HepG2 (cell line): Measurements from ENCODE around the gene HIC1. TPM values are rescaled to one million over a fixed set of nuclear protein-coding genes. Genes with fewer than 3 reads are reported as not detected.

Source experiments
- ATAC-seq: fragments of 200-7000 bp; cut with Tn5 transposase; 3 replicates; pipeline ENCODE4 v1.9.1; 2020; ENCODE audit warnings: mild to moderate bottlenecking, moderate library complexity
- BruUV-seq: library from RNA; stranded (reverse); fragments of 400-500 nt; replicated peaks from 2 replicates; lab custom pipeline; 2021; lab: Mats Ljungman, UMichigan
- CTCF ChIA-PET: fragments of 300-600 bp; formaldehyde crosslinking; extraction: SDS; loops from one replicate; lab custom pipeline; 2021; ENCODE audit warnings: low total read pairs, inconsistent platforms, low intra/inter-chr PET ratio; lab: Yijun Ruan, JAX
- POLR2A ChIA-PET: fragments of 350-600 bp; sonication (Branson Sonifier 250); formaldehyde crosslinking; loops from one replicate; lab custom pipeline; 2020; ENCODE audit warnings: antibody characterized with exemption, inconsistent platforms; lab: Yijun Ruan, JAX
- DNase-seq: peaks from one replicate; pipeline ENCODE4 v3.0.0-alpha.2; 2015; ENCODE audit warnings: low spot score
- FAIRE-seq: peaks from 3 replicates; lab custom pipeline; 2011; peaks lifted over from hg19 to GRCh38; lab: Jason Lieb, UNC
- H2AFZ ChIP-seq: one replicate; pipeline ENCODE4 v1.6.1; 2011; ENCODE audit warnings: low read length, inconsistent platforms
- H3K27ac ChIP-seq: fragments of 300-600 bp; 3 replicates; pipeline ENCODE4 v1.8.0; 2011; ENCODE audit warnings: mixed run types, mild to moderate bottlenecking, mixed read lengths, low read length, inconsistent platforms; ENCODE audit not compliant: insufficient read depth; ENCODE audit errors: extremely low read length
- H3K27me3 ChIP-seq, 2 experiments: fragments of 200-600 bp in 1 of 2; 2 replicates in 1 of 2; 3 replicates in 1 of 2; pipeline versions ENCODE4 v1.6.0 to v1.8.0; 2011; ENCODE audit warnings: low read length in 2 of 2, mild to moderate bottlenecking in 2 of 2, moderate library complexity in 2 of 2, inconsistent platforms in 1 of 2; ENCODE audit not compliant: insufficient read depth in 2 of 2, control insufficient read depth in 1 of 2
- H3K36me3 ChIP-seq, 2 experiments: fragments of 200-600 bp in 1 of 2; replicated peaks in 1 of 2; 2 replicates in 1 of 2; 3 replicates in 1 of 2; pipeline versions ENCODE4 v1.5.1 to v1.8.0; 2011; ENCODE audit warnings: low read length in 2 of 2, inconsistent platforms in 1 of 2; ENCODE audit not compliant: insufficient read depth in 2 of 2, control insufficient read depth in 1 of 2
- H3K4me1 ChIP-seq: 2 replicates; pipeline ENCODE4 v1.5.1; 2012; ENCODE audit warnings: low read length, inconsistent platforms; ENCODE audit not compliant: insufficient read depth
- H3K4me2 ChIP-seq: 2 replicates; pipeline ENCODE4 v1.6.0; 2011; ENCODE audit warnings: low read depth, low read length, inconsistent platforms
- H3K4me3 ChIP-seq, 3 experiments: fragments of 200-600 bp in 1 of 3; sonication (generic), shearing (Covaris generic) in 1 of 3; replicated peaks in 1 of 3; 2 replicates each; pipeline ENCODE4 v1.5.1; 2011 to 2016; ENCODE audit warnings: low read length in 3 of 3, inconsistent platforms in 2 of 3, low read depth in 2 of 3, mild to moderate bottlenecking in 2 of 3, control low read depth in 1 of 3, mixed read lengths in 1 of 3; ENCODE audit not compliant: insufficient read depth in 1 of 3
- H3K79me2 ChIP-seq: one replicate; pipeline ENCODE4 v1.6.1; 2011; ENCODE audit warnings: low read length, inconsistent platforms; ENCODE audit not compliant: insufficient read depth
- H3K9ac ChIP-seq: 2 replicates; pipeline ENCODE4 v1.6.0; 2011; ENCODE audit warnings: mild to moderate bottlenecking, low read depth, low read length, inconsistent platforms; ENCODE audit not compliant: insufficient read depth
- H3K9me3 ChIP-seq: 2 replicates; pipeline ENCODE4 v1.5.1; 2012; ENCODE audit warnings: mild to moderate bottlenecking, low read length
- H4K20me1 ChIP-seq: 2 replicates; pipeline ENCODE4 v1.6.0; 2011; ENCODE audit warnings: inconsistent platforms, mild to moderate bottlenecking, low read length, moderate library complexity; ENCODE audit not compliant: insufficient read depth
- CTCF ChIP-seq: sonication (generic); formaldehyde crosslinking; IDR thresholded peaks from 2 replicates; pipeline ENCODE4 v1.5.0; 2020; ENCODE audit warnings: mild to moderate bottlenecking, missing genetic modification reagents, moderate library complexity
- NR2F6 ChIP-seq, 2 experiments: IDR thresholded peaks; 2 replicates each; pipeline ENCODE4 v1.6.1; 2016; ENCODE audit warnings: antibody characterized with exemption in 1 of 2, mild to moderate bottlenecking in 1 of 2
- SMAD1 ChIP-seq: sonication (generic); formaldehyde crosslinking; IDR thresholded peaks from 2 replicates; pipeline ENCODE4 v1.4.0; 2020; ENCODE audit warnings: missing genetic modification reagents, low read depth, mild to moderate bottlenecking, borderline replicate concordance
- STAG1 ChIP-seq: sonication (generic); formaldehyde crosslinking; IDR thresholded peaks from 2 replicates; pipeline ENCODE4 v1.4.0; 2020; ENCODE audit warnings: missing genetic modification reagents
- XRCC5 ChIP-seq: fragments of 200-400 bp; formaldehyde crosslinking; optimal IDR thresholded peaks from 2 replicates; pipeline ENCODE3; 2017; ENCODE audit warnings: mild to moderate bottlenecking, low read length
- ZFYVE20 ChIP-seq: sonication (generic); formaldehyde crosslinking; IDR thresholded peaks from 2 replicates; pipeline ENCODE4 v1.8.0; 2023; ENCODE audit warnings: low read depth, mild to moderate bottlenecking, moderate library complexity, missing genetic modification reagents, borderline replicate concordance
- ZNF639 ChIP-seq: conservative IDR thresholded peaks from 2 replicates; pipeline ENCODE4 v1.6.1; 2018; ENCODE audit warnings: missing genetic modification reagents
- ZNF772 ChIP-seq: sonication (generic); formaldehyde crosslinking; IDR thresholded peaks from 2 replicates; pipeline ENCODE4 v1.5.0; 2020; ENCODE audit warnings: mild to moderate bottlenecking, missing genetic modification reagents
- ZNF839 ChIP-seq: sonication (generic); formaldehyde crosslinking; IDR thresholded peaks from 2 replicates; pipeline ENCODE4 v1.4.0; 2020; ENCODE audit warnings: missing genetic modification reagents, mild to moderate bottlenecking, borderline replicate concordance
- WGBS: methylation state at CpG from one replicate; pipeline ENCODE4 v1.1.6; 2017; ENCODE audit warnings: low lambda C conversion rate; 5-methylcytosine and 5-hydroxymethylcytosine counted together
- in situ Hi-C: cut with HindIII; loops from 2 replicates; pipeline ENCODE4 v1.10.0; 2017; ENCODE audit warnings: low pct_unique_long_range_greater_than_20kb; ENCODE audit not compliant: extremely low pct_ligation_motif_present
- intact Hi-C: fragments of 100-400 bp; cut with micrococcal nuclease; formaldehyde crosslinking; loops from one replicate; pipeline ENCODE4 v1.10.0; 2022; ENCODE audit not compliant: unreplicated experiment
- polyA plus RNA-seq, 8 experiments: library from polyadenylated mRNA; depleted of rRNA in 3 of 8; stranded (reverse) in 7 of 8; unstranded in 1 of 8; fragments of >200 nt; fragmentation: Illumina TruSeq in 4 of 8; extraction: Trizol in 4 of 8; gene quantifications; 2 replicates each; pipeline versions ENCODE4 v1.2.1 to v1.2.3, GENCODE V29; 2011 to 2016; ENCODE audit warnings: low read depth in 4 of 8, missing spikeins in 1 of 8, mixed read lengths in 1 of 8; ENCODE audit not compliant: insufficient read depth in 1 of 8
- total RNA-seq, 5 experiments: library from RNA; depleted of rRNA; stranded (reverse); fragments of >200 nt; fragmentation: Illumina TruSeq; extraction: Trizol; gene quantifications; 2 replicates each; pipeline ENCODE4 v1.2.3, GENCODE V29; 2016; ENCODE audit warnings: low read depth in 1 of 5
- TF ChIP-seq, protein P1 (sequence below): sonication (generic); formaldehyde crosslinking; IDR thresholded peaks from 2 replicates; pipeline ENCODE4 v1.8.0; 2023; ENCODE audit warnings: mild to moderate bottlenecking, missing genetic modification reagents
- TF ChIP-seq, protein P2 (sequence below): sonication (generic); formaldehyde crosslinking; IDR thresholded peaks from 2 replicates; pipeline ENCODE4 v1.4.0; 2020; ENCODE audit warnings: missing genetic modification reagents
- TF ChIP-seq, protein P3 (sequence below): IDR thresholded peaks from 2 replicates; pipeline ENCODE4 v1.6.1; 2016; ENCODE audit warnings: low read depth, control low read depth
- TF ChIP-seq, protein P4 (sequence below): sonication (generic); formaldehyde crosslinking; IDR thresholded peaks from 2 replicates; pipeline ENCODE4 v1.8.0; 2022; ENCODE audit warnings: mild to moderate bottlenecking, missing genetic modification reagents, borderline replicate concordance

Gene HIC1
- total and polyA plus RNA-seq, 2 of the 13 experiments (the other 11 are each of a cell fraction or from before 2014, with no cell fraction given): 0.04 to 0.31 TPM

DNA sequence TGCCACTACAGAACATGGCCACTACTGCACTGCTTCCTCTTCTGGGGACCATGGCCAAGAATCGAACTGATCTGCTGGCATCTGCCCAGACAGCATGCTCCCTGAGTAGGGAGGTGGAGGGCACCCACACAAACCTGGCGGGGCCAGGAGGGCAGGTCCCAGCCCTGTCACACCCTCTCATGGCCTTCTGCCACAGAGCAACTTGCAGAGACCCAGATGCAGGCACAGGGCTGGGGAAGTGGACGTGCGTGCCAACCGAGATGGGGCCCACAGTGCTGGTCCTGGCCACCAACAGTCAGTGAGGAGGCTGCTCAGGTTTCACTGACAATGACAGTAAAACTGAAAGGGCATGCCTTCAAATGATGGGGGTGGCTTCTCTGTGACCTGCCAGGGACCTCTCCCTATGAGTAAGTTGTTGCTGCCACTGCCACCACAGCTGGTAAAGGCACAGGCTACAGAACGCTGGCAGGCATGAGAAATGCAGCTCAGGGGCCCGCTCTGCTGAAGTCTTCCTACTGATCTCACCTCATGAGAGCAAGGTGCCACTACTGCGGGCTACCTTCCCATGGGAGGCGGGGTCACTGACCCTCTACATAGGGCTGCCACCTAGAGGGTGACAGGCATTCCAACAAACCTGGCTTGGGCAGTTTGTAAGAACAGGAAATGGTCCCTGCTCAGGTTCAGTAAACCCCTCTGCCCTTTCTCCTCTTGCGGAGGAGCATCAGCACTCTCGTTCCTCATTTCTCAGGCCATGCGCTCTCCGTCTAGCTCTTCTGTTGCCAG lies 15.5 kb downstream of the HIC1 start:
- FAIRE-seq (no peak), DNase-seq (no peak), ATAC-seq (no peak)
- TF ChIP-seq NR2F6 (IDR thresholded peaks at IDR 0.05): no peak
- peak; percentile 16; the same call in 1 of the 2 replicates for TF ChIP-seq NR2F6 (CRISPR knock-in tag; IDR thresholded peaks at IDR 0.05)
- TF ChIP-seq STAG1 (CRISPR knock-in tag): peak; percentile 12; the same call in 1 of the 2 replicates
- peak; percentile 55 for TF ChIP-seq CTCF
- TF ChIP-seq, protein P1, sequence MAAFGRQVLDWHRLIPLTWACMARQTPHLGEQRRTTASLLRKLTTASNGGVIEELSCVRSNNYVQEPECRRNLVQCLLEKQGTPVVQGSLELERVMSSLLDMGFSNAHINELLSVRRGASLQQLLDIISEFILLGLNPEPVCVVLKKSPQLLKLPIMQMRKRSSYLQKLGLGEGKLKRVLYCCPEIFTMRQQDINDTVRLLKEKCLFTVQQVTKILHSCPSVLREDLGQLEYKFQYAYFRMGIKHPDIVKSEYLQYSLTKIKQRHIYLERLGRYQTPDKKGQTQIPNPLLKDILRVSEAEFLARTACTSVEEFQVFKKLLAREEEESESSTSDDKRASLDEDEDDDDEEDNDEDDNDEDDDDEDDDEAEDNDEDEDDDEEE (CRISPR knock-in tag): no peak
- TF ChIP-seq ZNF772 (CRISPR knock-in tag): no peak
- TF ChIP-seq, protein P2, sequence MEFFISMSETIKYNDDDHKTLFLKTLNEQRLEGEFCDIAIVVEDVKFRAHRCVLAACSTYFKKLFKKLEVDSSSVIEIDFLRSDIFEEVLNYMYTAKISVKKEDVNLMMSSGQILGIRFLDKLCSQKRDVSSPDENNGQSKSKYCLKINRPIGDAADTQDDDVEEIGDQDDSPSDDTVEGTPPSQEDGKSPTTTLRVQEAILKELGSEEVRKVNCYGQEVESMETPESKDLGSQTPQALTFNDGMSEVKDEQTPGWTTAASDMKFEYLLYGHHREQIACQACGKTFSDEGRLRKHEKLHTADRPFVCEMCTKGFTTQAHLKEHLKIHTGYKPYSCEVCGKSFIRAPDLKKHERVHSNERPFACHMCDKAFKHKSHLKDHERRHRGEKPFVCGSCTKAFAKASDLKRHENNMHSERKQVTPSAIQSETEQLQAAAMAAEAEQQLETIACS: no peak
- TF ChIP-seq, protein P3, sequence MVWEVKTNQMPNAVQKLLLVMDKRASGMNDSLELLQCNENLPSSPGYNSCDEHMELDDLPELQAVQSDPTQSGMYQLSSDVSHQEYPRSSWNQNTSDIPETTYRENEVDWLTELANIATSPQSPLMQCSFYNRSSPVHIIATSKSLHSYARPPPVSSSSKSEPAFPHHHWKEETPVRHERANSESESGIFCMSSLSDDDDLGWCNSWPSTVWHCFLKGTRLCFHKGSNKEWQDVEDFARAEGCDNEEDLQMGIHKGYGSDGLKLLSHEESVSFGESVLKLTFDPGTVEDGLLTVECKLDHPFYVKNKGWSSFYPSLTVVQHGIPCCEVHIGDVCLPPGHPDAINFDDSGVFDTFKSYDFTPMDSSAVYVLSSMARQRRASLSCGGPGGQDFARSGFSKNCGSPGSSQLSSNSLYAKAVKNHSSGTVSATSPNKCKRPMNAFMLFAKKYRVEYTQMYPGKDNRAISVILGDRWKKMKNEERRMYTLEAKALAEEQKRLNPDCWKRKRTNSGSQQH (CRISPR knock-in tag): no peak
- peak; percentile 19 for TF ChIP-seq XRCC5
- TF ChIP-seq ZNF639: no peak
- TF ChIP-seq SMAD1: no peak
- no peak for TF ChIP-seq ZNF839 (CRISPR knock-in tag)
- TF ChIP-seq ZFYVE20 (CRISPR knock-in tag): no peak
- TF ChIP-seq, protein P4, sequence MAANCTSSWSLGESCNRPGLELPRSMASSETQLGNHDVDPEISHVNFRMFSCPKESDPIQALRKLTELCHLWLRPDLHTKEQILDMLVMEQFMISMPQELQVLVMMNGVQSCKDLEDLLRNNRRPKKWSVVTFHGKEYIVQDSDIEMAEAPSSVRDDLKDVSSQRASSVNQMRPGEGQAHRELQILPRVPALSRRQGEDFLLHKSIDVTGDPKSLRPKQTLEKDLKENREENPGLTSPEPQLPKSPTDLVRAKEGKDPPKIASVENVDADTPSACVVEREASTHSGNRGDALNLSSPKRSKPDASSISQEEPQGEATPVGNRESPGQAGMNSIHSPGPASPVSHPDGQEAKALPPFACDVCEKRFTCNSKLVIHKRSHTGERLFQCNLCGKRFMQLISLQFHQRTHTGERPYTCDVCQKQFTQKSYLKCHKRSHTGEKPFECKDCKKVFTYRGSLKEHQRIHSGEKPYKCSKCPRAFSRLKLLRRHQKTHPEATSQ (CRISPR knock-in tag): no peak
- ChIA-PET CTCF (no interaction called here), POLR2A (no interaction called here)
- H3K9ac ChIP-seq: no peak overlapping the region
- H3K4me1 ChIP-seq: peaks cover 34% of the 10 kb centered on the region
- H3K4me3 ChIP-seq: no peak overlapping the region
- no peak overlapping the region for H3K4me2 ChIP-seq
- no peaks in the 10 kb centered on the region for H3K27me3 ChIP-seq
- intact Hi-C loops (no loop called here), in situ Hi-C loops (no loop called here)
- BruUV-seq: no TSS peak
- H2AFZ ChIP-seq: no peak overlapping the region
- WGBS: 89% methylated on average over 11 of the region's 13 CpGs
- no peaks in the 10 kb centered on the region for H3K79me2 ChIP-seq
- no peaks in the 10 kb centered on the region for H3K9me3 ChIP-seq
- H3K36me3 ChIP-seq: peaks cover 11 to 15% of the 10 kb centered on the region in 2 experiments
- no peaks in the 10 kb centered on the region for H4K20me1 ChIP-seq
- H3K27ac ChIP-seq: no peak overlapping the region
